HG02870 (cell line): ENCODE data around the gene SNX4.
"Not testable (repeated sequence)": the region's sequence is repeated elsewhere in the genome, so short reads cannot be mapped to it uniquely, and the experiment has no call there.

Source experiments
- ATAC-seq: cut with Tn5 transposase; IDR thresholded peaks from one replicate; pipeline ENCODE4 v1.9.1; 2021; ENCODE audit warnings: mild to moderate bottlenecking, moderate library complexity; ENCODE audit not compliant: unreplicated experiment

The SNX4 gene

DNA sequence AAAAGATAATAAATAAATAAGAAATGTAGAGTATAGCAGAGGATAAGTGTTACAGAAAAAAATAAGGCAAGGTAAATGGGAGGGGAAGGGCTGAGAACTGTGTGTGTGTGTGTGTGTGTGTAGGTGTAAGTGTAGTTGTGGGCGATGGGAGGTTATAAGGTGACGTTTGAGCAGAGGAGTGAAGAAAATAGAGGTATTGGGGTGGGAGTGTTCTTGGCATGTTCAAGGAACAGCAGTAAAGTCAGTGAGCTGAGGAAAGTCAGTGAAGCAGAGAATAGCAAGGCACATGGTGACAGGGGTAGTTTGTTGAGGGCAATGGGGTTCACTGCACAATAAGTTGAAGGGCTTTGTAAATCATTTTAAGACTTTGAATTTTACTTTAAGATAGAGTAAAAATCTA lies 113.9 kb downstream of the SNX4 start:
- ATAC-seq: no peak

- not testable (repeated sequence) for ATAC-seq
Measured at GRCh38 chr3:125405515-125405914, 114.5 kb downstream of the SNX4 start.

DNA sequence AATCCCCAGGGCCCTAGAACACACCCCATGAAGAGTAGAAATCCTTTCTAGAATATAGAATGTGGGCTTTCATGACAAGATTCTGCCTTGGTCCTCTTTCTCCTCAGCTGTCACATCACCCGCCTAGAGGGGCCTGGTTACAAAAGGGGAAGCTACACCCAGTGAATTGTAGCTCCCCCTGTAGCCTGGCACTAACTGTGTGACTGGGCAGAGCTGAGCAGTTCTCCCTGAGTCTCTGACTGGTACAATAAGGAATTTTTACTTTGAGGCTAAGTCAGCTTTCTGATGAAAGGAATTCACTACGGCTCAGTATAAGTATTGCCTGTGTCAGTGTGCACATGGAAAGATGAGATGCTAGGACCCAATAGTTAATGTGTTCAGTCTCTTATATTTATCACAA lies 116.2 kb downstream of the SNX4 start:
- ATAC-seq: no peak

DNA sequence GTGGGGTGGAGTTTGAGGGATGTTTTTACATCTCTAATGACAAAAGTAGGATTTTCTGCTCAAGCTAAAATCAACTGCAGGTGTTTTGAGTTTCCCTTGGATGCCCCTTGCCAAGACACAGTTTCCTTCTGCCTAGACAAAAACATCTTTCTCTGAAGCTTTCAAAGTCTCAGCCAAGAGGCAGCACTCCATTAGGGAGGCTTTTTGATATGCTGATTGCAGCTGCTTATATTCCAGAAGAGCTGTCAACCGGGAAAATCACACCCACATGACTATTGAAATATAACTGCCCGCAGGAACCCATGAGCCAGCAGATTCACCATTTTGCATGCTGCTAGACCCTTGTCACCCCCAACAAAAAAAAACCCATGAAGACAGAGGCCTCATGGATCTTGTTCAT lies 117.4 kb downstream of the SNX4 start:
- no peak for ATAC-seq

DNA sequence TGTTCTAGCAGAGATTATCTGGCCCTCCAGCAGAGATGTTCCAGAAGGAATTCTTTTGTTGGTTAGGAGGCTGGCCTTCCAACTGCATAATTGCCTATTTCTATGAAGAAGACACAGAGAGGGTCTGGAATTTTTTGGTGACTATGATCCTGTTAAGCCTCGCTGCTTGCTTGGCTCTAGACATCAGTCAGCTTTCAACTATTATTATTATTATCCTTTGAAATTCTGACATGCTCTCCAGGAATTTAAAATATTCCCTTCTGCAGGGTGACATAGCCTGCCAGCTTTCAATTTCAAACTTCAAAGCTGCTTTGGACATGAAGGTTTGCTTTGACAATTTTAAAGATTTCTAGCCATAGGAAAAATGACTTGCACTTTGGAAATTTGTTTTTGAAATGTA lies 118.6 kb downstream of the SNX4 start:
- ATAC-seq: no peak

- ATAC-seq: no peak
Measured at GRCh38 chr3:125398952-125399351, 121.0 kb downstream of the SNX4 start.
